A172 (cell line): ENCODE data around the gene RBM4B. TPM values are rescaled to one million over a fixed set of nuclear protein-coding genes. Genes with fewer than 3 reads are reported as not detected.

Experiments used
- DNase-seq: peaks from one replicate; pipeline ENCODE4 v3.0.0-alpha.2; 2015; ENCODE audit warnings: low spot score
- total RNA-seq: library from RNA; depleted of rRNA; stranded (reverse); fragments of >200 nt; shearing (Covaris generic); gene quantifications from 2 replicates; pipeline ENCODE4 v1.2.3, GENCODE V29; 2014

The RBM4B gene
- total RNA-seq, 1 experiment from 2014 or later: 24.9 TPM

DNA sequence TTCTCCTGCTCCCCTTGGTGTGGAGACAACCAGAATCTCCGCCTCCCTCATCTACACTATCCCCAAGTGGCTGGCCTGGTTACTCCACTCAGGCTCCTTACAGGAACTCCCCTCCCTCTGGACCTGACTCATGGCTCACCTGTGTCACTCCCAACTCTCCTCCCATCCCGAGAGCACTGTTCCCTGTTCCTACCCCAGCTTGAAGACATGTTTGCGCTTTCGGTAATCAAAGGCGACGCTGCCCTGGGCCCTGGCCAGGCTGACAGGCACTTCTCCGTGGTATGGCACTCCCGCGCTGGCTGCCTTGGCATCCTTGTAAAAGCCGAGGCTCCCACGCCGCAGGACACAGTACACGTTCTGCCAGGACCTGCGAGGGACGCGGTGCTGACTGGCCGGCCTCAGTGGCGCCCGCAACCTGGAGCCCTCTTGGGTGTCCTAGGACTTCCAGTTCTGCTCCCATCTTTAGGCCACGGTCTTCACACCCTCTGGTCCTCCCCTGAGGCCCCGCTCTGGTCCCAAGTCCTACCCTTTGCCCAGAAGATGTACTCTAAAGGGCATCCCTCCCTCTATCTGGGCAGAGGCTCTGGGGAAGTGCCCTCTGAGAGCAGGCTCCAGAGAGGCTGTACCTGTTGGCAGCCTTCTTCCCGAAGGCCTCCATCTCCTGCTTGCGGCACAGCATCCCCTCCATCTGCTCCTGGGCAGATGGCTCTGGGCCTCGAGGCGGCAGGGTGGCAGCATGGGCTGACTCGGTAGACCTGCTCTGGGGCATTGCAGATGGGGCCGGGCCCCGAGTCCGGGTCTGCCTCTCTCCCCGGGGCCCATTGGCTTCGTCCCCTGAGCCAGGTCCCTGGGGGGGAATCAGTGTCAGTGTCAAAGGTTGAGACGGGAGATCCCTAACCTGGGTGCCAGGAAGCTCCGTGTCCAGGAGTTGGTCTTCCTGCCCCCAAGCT lies 9.4 kb upstream of the RBM4B start:
- no peak for DNase-seq

DNA sequence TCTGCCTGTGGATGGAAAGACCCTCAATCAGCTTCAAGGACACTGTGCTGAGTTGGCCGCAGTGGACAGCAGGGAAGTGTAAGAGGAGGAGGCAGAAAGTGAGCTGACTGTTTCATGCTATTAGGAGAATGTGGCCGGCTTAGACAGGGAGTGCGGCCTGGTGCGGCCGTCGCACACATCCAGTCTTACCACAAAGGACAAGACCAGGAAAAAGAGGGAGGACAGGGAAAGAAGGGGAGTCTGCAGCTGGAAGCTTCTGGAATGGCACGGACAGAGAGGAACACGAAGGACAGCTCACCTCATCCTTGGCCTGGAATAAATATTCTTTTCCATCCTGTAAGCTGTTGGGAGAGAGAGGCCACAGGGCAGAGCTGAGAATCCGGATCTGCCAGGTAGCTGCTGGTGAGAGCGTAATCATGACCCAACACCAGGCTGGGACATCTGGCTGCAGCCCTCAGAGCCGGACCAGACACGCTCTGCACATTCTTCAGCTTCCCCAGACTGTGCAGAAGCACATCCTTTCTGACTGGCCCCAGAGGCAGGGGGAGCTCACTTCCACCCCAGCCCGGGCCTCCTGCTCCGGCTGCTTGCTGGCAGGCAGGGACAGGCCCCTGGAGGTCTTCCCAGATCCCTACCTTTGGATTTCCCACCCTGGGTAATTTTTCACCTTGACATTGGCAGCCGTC lies 8.6 kb upstream of the RBM4B start:
- DNase-seq: no peak

DNA sequence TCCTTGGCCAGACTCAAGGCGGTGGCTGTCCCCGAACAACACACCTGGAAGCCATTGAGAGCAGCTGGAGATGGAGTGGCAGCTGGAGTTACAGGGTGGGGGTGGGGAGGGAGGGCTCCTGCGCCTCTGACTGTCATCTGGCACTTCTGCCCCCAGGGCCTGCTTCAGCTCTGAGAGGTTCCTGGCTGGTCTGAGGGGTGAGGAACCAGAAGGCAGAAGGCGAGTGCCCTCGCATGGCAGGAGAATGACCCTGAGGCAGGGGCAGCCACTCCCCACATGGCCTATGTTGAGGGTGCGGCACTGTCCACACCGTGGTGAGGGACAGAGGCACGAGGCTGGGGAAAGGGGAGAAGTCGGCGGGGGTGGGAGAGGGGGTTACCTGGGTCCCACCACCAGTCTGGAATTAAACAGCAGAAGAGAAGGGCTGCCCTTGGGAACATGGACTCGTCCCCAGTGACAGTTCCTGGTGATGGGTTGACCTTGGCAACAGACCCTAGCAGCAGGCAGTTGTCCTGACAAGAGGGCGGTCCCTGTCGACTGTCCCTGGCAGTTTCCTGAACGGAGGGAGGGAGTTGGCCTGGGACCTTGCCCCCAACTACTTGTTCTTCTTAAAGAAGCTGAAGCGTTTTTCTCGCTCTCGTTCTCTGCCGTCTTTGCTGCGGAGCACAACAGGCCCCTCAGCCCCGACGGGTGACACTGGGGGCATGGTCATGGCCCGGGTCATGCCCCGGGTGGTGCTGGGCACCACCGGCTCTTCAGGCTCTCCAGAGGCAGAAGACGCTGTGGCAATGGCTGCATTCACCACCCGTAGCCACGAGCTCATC lies 7.8 kb upstream of the RBM4B start:
- no peak for DNase-seq

DNA sequence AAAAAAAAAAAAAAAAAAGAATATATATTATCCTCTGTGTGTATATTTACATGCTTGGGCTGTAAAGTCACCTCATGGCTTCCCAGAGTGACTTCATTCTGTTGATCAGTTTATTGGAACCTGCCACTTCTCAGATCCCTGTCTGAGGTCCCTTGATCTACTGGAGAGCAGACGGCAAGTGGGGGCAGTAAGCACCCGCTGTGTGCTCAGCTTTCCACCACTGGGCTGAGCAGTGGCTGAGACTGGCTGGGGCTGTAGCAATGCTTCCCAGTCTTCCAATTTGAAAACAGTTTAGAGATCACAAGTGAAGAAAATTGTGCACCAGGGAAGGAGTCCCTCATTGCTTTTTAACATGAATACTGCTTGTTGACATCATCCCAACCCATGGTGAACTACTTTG lies 6.9 kb upstream of the RBM4B start:
- no peak for DNase-seq

DNA sequence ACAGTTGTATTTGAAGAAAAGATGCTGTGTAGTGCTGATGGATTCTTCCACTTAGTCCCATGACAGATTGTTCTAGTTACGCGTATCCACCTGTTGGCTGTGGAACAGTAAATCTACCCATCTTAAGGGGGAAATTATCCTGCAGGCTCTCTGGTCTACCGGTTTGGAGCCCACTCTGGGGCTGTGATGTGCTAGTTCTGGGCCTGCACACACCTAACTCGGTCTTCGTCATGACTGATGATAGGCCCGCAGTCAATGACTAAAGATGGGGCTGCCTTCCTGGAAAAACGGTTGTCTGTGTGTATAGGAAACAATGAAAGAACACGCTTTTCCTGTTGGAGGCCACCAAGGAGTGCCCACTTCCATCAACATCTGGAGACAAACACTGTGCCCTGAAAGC lies 6.2 kb upstream of the RBM4B start:
- no peak for DNase-seq

DNA sequence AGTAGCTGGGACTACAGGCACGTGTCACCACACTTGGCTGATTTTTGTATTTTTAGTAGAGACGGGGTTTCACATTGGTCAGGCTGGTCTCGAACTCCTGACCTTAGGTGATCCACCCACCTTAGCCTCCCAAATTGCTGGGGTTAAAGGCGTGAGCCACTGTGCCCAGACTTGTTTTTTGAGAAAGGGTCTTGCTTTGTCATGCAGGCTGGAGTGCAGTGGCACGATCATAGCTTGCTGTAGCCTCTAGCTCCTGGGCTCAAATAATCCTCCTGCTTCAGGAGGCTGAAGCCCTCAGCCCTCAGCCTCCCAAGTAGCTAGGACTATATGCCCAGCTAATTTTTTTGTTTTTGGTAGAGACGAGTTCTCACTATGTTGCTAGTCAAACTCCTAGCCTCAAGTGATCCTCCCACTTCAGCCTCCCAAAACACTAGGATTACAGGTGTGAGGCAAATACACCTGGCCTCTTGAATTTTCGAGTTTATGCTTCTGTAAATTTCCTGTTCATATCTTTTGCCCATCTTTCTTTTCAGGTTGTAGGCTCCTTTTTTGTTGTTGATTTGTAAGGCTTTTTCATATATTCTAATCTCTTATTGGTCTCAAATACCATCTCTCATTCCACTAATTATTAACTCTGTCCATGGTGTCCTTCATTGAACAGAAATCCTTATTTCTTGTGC lies 3.4 kb upstream of the RBM4B start:
- DNase-seq: no peak

DNA sequence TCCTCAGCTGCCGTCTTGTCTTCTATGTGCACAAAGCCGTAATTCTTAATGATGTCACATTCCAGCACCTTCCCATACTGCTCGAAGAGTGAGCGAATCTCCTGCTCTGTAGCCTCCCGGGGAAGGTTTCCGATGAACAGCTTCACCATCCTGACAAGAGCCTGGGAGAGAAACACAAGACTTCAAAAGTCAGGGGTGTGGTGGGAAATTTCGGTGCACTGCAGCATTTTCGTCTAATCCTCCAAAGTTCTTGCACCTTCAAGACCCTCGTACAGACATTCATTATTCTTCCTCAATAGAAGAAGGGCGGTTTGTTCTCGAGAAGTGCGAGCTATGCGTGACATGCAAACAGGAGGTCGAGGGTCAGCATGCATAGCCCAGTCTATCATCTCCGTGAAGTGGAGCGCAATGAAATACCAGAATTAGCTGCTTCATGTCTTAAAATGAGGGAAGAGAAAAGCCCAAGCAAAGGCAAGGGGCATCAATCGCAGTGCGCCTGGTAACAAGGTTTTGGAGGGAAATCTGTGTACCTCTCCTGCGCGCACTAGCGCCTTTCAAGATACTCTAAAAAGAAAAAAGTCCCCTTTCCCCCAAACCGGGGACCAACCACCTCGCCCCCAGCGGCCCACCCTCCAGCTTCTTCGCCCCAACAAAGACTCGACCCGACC lies 622 bp downstream of the RBM4B start:
- DNase-seq: no peak

DNA sequence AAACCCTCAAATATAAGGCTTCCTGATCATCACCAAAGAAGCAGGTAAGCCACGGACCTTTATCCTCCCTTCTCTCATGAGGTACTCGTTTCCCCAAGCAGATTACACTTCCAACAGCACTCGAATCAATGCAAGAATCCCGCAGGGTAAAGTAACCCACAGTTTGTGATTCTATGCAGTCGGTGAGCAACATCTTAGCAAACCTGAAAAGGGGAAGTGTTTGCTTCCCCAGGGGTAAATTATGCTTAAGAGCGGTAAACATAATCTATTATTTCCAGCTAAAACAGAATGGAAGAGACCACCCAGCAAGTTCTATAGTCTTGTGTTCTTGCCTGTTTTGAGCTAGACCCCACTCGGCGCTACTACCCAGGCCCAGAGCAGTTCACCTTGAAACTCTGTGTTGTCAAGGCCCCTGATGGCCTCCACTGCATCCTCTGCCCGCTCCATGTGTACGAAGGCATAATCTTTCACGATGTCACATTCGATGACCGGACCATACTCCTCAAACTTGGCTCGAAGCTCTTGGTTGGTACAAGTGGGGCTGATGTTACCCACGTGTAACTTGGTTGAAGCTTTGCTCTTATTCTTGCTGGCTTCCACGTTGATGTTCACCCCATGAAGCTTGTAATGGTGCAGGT lies 1.3 kb downstream of the RBM4B start:
- no peak for DNase-seq

DNA sequence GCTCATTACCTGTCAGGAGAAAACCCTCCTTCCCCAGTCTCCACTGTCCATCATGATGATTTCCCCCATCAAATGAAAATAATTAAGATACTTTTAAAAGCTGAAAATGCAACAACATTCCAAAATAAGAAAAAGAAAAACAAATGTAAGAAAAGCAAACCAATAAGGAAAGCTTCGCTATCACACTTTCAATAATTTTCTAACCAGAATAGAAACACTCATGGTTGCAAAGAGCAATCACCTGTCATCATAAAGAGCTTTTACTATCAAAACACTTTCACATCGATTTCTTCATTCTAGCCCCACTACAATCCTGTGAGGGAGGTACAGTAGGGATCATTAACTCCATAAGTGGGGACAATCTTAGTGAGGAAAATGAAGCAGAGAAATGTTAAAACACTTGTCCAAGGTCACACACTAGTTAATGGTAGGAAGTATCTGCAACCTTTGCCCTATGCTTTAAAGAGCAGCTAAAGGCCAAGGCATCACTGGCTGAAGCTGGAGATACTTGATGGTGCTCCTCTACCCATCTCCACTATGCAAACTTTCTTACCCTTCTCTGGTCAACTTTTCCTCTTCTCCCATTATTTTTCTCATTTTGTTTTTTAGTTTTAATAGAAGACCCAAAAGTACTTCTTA lies 2.6 kb downstream of the RBM4B start:
- DNase-seq: no peak

DNA sequence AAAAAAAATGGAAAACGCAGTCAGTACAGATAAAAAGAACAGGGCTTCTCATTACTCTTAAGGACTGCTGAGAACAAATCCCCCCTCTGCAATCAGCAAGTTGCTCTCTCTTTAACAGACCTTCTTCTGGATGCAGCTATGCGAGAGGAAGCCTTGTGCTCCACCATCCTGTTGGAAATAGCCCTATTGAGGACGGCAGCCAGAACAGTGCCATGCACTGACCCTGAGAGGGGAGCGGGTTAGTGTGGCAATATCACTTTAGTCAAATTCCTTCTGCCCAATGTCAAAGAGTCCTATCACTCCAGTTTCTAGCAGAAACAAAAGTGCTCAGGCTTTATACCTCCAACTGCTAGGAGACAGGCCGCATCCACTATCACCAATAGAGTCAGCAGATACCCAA lies 6.9 kb downstream of the RBM4B start:
- no peak for DNase-seq

DNA sequence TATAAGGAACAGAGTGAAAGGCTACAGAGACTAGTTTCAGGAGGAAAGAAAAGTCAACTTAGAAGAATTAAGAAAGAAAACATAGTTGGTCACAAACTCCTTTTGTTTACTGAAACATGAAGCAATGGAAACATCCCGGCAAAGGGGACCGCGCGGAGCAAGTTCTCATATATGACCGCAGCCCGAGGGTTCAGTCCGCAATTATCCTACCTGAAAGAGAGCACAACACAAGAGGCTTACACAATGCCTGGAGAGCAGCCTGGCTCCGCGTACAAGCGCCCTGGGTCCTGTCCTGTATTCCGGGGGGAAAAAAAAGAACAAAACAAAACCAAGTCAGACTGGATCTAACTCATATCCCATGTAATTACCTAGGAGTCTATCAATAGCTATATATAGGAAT lies 12.3 kb downstream of the RBM4B start:
- DNase-seq: no peak

DNA sequence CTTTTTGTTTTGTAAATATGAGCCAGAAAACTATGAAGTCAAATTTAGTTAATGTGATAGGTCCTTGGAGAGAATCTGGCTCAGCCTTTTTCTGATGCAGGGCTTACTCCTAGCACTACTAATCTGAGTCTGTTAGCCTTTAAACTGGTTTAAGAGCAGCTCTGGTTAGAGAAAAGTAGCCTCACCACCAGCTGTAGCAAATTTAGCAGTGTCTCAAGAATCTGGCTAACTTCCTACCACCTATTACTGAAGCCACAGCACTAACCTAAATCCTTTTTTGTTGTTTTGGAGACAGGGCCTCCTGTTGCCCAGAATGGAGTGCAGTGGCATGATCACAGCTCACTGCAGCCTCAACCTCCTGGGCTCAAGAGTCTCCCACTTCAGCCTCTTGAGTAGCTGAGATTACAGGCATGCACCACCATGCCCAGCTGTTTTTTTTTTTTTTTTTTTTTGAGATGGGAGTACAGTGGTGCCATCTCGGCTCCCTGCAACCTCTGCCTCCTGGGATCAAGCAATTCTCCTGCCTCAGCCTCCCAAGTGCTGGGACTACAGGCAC lies 13.9 kb downstream of the RBM4B start:
- no peak for DNase-seq

DNA sequence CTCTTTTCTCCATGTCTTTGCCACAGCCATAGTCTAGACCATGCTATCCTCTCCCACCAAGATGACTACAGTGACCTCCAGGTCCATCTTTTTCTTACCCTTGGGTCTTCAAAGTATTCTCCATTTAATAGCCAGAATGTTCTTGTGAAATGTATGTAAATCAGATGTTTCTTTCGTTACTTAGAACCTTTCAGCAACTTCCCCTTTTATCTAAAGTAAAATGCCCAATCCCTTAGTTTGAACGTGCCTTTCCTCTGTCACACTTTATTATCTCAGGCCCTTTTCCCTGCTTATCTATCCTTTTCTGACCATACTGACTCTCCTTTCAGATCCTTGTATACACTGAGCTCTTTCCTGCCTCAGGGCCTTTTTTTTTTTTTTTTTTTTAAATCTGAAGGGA lies 17.9 kb downstream of the RBM4B start:
- DNase-seq: no peak

DNA sequence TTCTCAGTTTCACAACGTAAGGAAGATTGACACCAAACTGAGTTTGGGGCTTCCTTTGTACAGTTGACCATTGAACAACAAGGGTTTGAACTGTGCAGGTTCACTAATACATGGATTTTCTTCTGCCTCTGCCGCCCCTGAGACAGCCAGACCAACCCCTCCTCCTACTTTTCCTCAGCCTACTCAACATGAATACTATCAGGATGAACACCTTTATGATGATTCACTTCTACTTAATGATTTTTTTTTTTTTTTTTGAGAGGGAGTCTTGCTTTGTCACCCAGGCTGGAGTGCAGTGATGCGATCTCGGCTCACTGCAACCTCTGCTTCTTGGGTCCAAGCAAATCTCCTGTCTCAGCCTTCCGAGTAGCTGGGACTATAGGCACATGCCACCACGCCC lies 24.6 kb downstream of the RBM4B start:
- DNase-seq: no peak

DNA sequence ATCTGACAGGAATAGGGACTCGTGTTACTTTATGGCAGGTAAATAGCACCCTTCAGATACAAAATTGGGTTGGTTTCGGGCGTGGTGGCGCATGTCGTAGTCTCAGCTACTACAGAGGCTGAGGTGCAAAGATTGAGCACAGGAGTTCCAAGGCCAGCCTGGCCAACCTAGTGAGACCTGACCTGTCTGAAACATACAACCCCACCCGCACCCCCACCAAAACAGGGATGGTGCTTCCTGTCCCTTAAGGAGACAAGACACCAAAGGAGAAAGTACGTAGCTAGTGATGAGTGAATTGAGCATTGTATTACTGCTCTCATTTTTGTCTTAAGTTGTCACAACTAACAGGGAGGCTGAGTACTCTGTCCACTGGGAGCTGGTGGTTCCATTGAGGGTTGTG lies 25.0 kb downstream of the RBM4B start:
- DNase-seq: no peak

DNA sequence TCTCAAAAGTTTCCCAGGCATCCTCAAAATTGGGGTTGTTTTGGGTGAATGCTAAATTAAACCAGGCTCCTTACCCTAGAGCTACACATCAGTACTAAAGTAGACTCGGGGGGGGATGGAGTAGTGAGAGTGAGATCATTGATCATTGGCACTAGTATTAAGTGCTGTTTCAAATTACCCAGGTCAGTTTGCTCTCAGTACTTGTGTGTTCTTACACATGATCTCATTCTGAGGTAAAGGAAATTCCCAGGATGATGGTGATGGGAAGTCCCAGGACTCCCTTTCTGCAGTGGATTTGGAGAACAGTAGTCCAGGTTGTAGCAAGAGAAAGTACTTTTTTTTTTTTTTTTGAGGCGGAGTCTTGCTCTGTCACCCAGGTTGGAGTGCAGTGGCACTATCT lies 26.7 kb downstream of the RBM4B start:
- DNase-seq: no peak

DNA sequence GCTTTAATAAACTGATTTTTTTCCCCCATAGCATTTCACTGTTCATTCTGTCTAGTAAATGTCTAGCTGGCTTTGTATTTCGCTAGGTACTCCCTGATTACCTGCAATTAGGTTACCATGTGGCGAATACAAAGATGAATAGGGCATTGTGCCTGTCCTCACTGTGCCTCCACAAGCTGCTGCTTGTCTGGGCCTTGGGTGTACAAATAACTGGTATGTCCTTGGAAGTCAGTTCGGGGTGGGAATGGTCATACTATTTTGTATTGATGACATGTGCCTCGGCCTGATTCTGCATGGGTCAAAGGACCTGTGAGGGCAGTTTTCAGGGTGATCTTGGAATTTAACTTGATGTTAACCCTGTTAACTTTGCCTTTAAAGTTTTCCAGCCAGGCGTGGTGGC lies 27.8 kb downstream of the RBM4B start:
- DNase-seq: no peak

DNA sequence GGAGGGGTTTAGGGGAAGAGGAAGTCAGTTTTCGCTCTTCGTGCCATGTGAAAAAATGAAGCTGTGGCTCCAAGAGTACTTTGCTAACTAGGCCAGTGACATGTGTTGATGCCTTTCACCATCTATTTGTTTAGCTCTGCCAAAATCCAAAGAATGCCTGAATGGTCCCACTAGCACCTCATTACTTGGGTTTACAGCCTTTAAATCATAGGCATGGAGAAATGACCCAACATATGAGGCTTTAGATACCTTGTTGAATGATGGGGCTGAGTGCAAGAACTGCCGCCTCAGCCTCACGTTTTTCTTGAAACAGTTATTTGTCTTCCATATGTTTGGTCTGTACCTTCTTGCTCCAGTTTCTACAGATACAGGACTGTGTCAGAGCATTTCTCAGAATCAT lies 30.9 kb downstream of the RBM4B start:
- no peak for DNase-seq

DNA sequence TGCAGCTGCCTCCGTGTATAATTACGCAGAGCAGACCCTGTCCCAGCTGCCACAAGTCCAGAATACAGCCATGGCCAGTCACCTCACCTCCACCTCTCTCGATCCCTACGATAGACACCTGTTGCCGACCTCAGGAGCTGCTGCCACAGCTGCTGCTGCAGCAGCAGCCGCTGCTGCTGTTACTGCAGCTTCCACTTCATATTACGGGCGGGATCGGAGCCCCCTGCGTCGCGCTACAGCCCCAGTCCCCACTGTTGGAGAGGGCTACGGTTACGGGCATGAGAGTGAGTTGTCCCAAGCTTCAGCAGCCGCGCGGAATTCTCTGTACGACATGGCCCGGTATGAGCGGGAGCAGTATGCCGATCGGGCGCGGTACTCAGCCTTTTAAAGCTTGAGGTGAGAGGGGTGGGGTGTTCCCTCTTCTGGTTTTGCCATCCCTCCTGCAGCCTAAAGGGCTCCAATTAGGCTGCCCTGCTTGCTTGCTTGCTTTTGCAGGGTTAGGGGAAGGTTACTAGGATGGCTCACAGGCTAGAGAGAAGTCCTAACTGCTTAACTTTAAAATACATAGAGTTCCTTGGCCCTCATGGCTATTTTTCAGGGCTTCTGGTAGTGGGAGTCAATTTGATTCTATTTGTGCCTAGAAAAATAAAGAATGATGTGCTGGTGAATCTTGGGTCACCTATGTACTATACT lies 33.8 kb downstream of the RBM4B start:
- DNase-seq: no peak
